ENCODE data around the gene RHBDL2. TPM values are rescaled to one million over a fixed set of nuclear protein-coding genes. Genes with fewer than 3 reads are reported as not detected.

The RHBDL2 gene
- polyA plus RNA-seq, 10 donors: 0.35 to 1.3 (median 0.82) TPM

Other genes starting within 250 kb of the RHBDL2 start
- 10 to 100 TPM; 20.2 to 27.3 (median 22.4) TPM for gene RRAGC, start 82.1 kb downstream of the RHBDL2 start, polyA plus RNA-seq (ENCODE audit: insufficient read length in 10 of 10)
- gene MYCBP, start 68.5 kb downstream of the RHBDL2 start, polyA plus RNA-seq (ENCODE audit: insufficient read length in 10 of 10): 10 to 100 TPM; 17.6 to 25.0 (median 20.7) TPM
- gene GJA9, start 60.2 kb downstream of the RHBDL2 start, polyA plus RNA-seq (ENCODE audit: insufficient read length in 10 of 10): under 1 TPM in 7 of 10 donors, not detected in 3; 0.08 to 0.46 (median 0.20) TPM
- 10 to 100 TPM; 31.5 to 48.0 (median 39.0) TPM for gene AKIRIN1, start 49.4 kb upstream of the RHBDL2 start, polyA plus RNA-seq (ENCODE audit: insufficient read length in 10 of 10)
- gene NDUFS5, start 84.5 kb upstream of the RHBDL2 start, polyA plus RNA-seq (ENCODE audit: insufficient read length in 10 of 10): 100 to 1,000 TPM; 167 to 373 (median 270) TPM

All from muscle of back (tissue), 10 donors.